Measurements from ENCODE around the gene ULK1.

The ULK1 gene

GRCh38 chr12:131864469-131864868, 30.0 kb upstream of the ULK1 start:
- no peak for TF ChIP-seq TEAD4 (IDR thresholded peaks at IDR 0.05)
- TF ChIP-seq CREB1 (IDR thresholded peaks at IDR 0.05; ENCODE audit: low read depth): no peak
- TF ChIP-seq REST (IDR thresholded peaks at IDR 0.05; ENCODE audit: low read depth): no peak
- no peak for TF ChIP-seq NFIC (IDR thresholded peaks at IDR 0.05)
- no peak for TF ChIP-seq USF1 (IDR thresholded peaks at IDR 0.05)

GRCh38 chr12:131865180-131865875, 29.1 kb upstream of the ULK1 start:
- no peak for TF ChIP-seq REST (IDR thresholded peaks at IDR 0.05; ENCODE audit: low read depth)
- TF ChIP-seq TEAD4 (IDR thresholded peaks at IDR 0.05): peak; percentile 50; the same call in 1 of the 2 replicates
- TF ChIP-seq FOXM1 (IDR thresholded peaks at IDR 0.05; ENCODE audit: borderline replicate concordance, low read depth): no peak
- TF ChIP-seq EP300 (IDR thresholded peaks at IDR 0.05; ENCODE audit: borderline replicate concordance): no peak; the same call in 1 of the 2 replicates
- TF ChIP-seq CEBPB (IDR thresholded peaks at IDR 0.05): no peak
- no peak for TF ChIP-seq USF1 (IDR thresholded peaks at IDR 0.05)
- no peak; the same call in 1 of the 2 replicates for TF ChIP-seq NFIC (IDR thresholded peaks at IDR 0.05)
- TF ChIP-seq TCF12 (IDR thresholded peaks at IDR 0.05; ENCODE audit: low read depth): 0 out of 2 replicates have a peak, but pooled peaks have one; percentile 29

- no peak for TF ChIP-seq TEAD4 (IDR thresholded peaks at IDR 0.05)
- no peak for TF ChIP-seq REST (IDR thresholded peaks at IDR 0.05; ENCODE audit: low read depth)
- TF ChIP-seq RAD21 (IDR thresholded peaks at IDR 0.05; ENCODE audit: low read depth): no peak
- no peak for TF ChIP-seq MAX (IDR thresholded peaks at IDR 0.05)
- no peak for TF ChIP-seq NFIC (IDR thresholded peaks at IDR 0.05)
- TF ChIP-seq ZBTB7A (IDR thresholded peaks at IDR 0.05; ENCODE audit: low read depth): no peak
- no peak for TF ChIP-seq FOXM1 (IDR thresholded peaks at IDR 0.05; ENCODE audit: borderline replicate concordance, low read depth)
- no peak for TF ChIP-seq USF1 (IDR thresholded peaks at IDR 0.05)
- no peak for TF ChIP-seq EP300 (IDR thresholded peaks at IDR 0.05; ENCODE audit: borderline replicate concordance)
- no peak for TF ChIP-seq YY1 (IDR thresholded peaks at IDR 0.05; ENCODE audit: low read depth)
- TF ChIP-seq EGR1 (IDR thresholded peaks at IDR 0.05): no peak
- TF ChIP-seq CEBPB (IDR thresholded peaks at IDR 0.05): no peak
Observed at GRCh38 chr12:131867471-131867870, 27.0 kb upstream of the ULK1 start.

- TF ChIP-seq NFIC (IDR thresholded peaks at IDR 0.05) (no peak), MAX (IDR thresholded peaks at IDR 0.05) (no peak), CREB1 (IDR thresholded peaks at IDR 0.05; ENCODE audit: low read depth) (no peak), FOXM1 (IDR thresholded peaks at IDR 0.05; ENCODE audit: borderline replicate concordance, low read depth) (no peak), RAD21 (IDR thresholded peaks at IDR 0.05; ENCODE audit: low read depth) (no peak), USF1 (IDR thresholded peaks at IDR 0.05) (no peak), TCF12 (IDR thresholded peaks at IDR 0.05; ENCODE audit: low read depth) (no peak)
Observed at GRCh38 chr12:131867891-131868675, 26.3 kb upstream of the ULK1 start.
